Nasal cavity respiratory epithelium epithelial cell of viscerocranial mucosa (primary cell): ENCODE data around the gene CD74. TPM values are rescaled to one million over a fixed set of nuclear protein-coding genes. Genes with fewer than 3 reads are reported as not detected.

Source experiments
- total RNA-seq: library from RNA; depleted of rRNA; stranded (reverse); fragments of >200 nt; gene quantifications from 2 replicates; pipeline ENCODE4 v1.2.3, GENCODE V29; 2014

The CD74 gene
- total RNA-seq: 2.4 and 23.1 TPM in 2 replicates

GRCh38 chr5:150412319-150413175, at the start of gene CD74:
CD74 (minus strand) TSS chr5:150412910; CDS start chr5:150412749, 161 bp downstream.

GRCh38 chr5:150449517-150450339, 37.0 kb upstream of the CD74 start, which contains the start of gene RPS14:
RPS14 (minus strand) TSS chr5:150449739; CDS start chr5:150447733, 2,006 bp downstream.

GRCh38 chr5:150357326-150358260, 55.1 kb downstream of the CD74 start, which contains the start of gene TCOF1:
TCOF1 (plus strand) TSS chr5:150357697; CDS start chr5:150357747, 50 bp downstream.

Other genes starting within 250 kb of the CD74 start
- gene CDX1, start 246.1 kb downstream of the CD74 start, total RNA-seq: not detected in 2 replicates
- not detected in 2 replicates for gene SLC6A7, start 222.8 kb downstream of the CD74 start, total RNA-seq
- 0.34 and 1.00 TPM in 2 replicates for gene CAMK2A, start 123.1 kb downstream of the CD74 start, total RNA-seq
- gene ARSI, start 110.0 kb downstream of the CD74 start, total RNA-seq: 8.2 and 37.1 TPM in 2 replicates
- 15.0 and 29.3 TPM in 2 replicates for gene TCOF1, start 55.2 kb downstream of the CD74 start, total RNA-seq
- 1,801 and 3,444 TPM in 2 replicates for gene RPS14, start 36.8 kb upstream of the CD74 start, total RNA-seq
- 19.5 and 94.6 TPM in 2 replicates for gene NDST1, start 95.2 kb upstream of the CD74 start, total RNA-seq
- 1.4 and 18.1 TPM in 2 replicates for gene SYNPO, start 227.8 kb upstream of the CD74 start, total RNA-seq
- 0.21 TPM in 1 of 2 replicates, not detected in the other for gene MYOZ3, start 248.3 kb upstream of the CD74 start, total RNA-seq